GM23338 (cell line): ENCODE results near the gene LMO2.

ENCODE experiments used
- CREB1 ChIP-seq: fragments of 250-450 bp; sonication (Bioruptor Pico); IDR thresholded peaks from 2 replicates; pipeline ENCODE4 v1.5.0; 2020; ENCODE audit warnings: low read depth, mild to moderate bottlenecking, moderate library complexity
- CTCF ChIP-seq, 2 experiments: fragments of 200-600 bp in 1 of 2; sonication (generic) in 1 of 2; conservative IDR thresholded peaks; 2 replicates each; pipeline versions ENCODE4 v1.5.1 to v1.6.1; 2016 to 2017; ENCODE audit warnings: antibody characterized with exemption in 2 of 2, low read depth in 2 of 2, mild to moderate bottlenecking in 2 of 2, moderate library complexity in 1 of 2
- ETS1 ChIP-seq: IDR thresholded peaks from 2 replicates; pipeline ENCODE4 v1.6.1; 2016; ENCODE audit warnings: antibody characterized with exemption
- EZH2 ChIP-seq: fragments of 200-600 bp; sonication (generic); IDR thresholded peaks from one replicate; pipeline ENCODE4 v1.8.0; 2017; ENCODE audit warnings: antibody characterized with exemption, mild to moderate bottlenecking, low read depth; ENCODE audit not compliant: unreplicated experiment
- EZH2phosphoT487 ChIP-seq: fragments of 200-600 bp; sonication (generic); IDR thresholded peaks from one replicate; pipeline ENCODE4 v1.8.1; 2018; ENCODE audit warnings: antibody characterized with exemption; ENCODE audit not compliant: unreplicated experiment
- JUNB ChIP-seq: IDR thresholded peaks from one replicate; pipeline ENCODE4 v1.6.1; 2016; ENCODE audit warnings: antibody characterized with exemption; ENCODE audit not compliant: unreplicated experiment
- NANOG ChIP-seq: IDR thresholded peaks from 2 replicates; pipeline ENCODE4 v1.6.1; 2016; ENCODE audit warnings: antibody characterized with exemption, borderline replicate concordance
- POLR2AphosphoS5 ChIP-seq: IDR thresholded peaks from 2 replicates; pipeline ENCODE4 v1.6.1; 2016; ENCODE audit warnings: antibody characterized with exemption, low read depth
- REST ChIP-seq: IDR thresholded peaks from one replicate; pipeline ENCODE4 v1.6.1; 2018; ENCODE audit warnings: antibody characterized with exemption; ENCODE audit not compliant: unreplicated experiment
- STAT1 ChIP-seq: IDR thresholded peaks from one replicate; pipeline ENCODE4 v1.6.1; 2016; ENCODE audit warnings: antibody characterized with exemption; ENCODE audit not compliant: unreplicated experiment
- ZNF331 ChIP-seq: fragments of 250-450 bp; sonication (Bioruptor Pico); IDR thresholded peaks from 2 replicates; pipeline ENCODE4 v1.5.0; 2020; ENCODE audit warnings: low read depth, mild to moderate bottlenecking, moderate library complexity

GRCh38 chr11:33867996-33868646, 23.8 kb downstream of the LMO2 start:
- no peak for TF ChIP-seq CTCF (conservative IDR thresholded peaks at IDR 0.05; ENCODE audit: low read depth in 2 of 2)
- TF ChIP-seq POLR2AphosphoS5 = no peak
- TF ChIP-seq EZH2phosphoT487 = no peak
- TF ChIP-seq JUNB = no peak
- TF ChIP-seq EZH2 = no peak
- no peak for TF ChIP-seq REST
- TF ChIP-seq ETS1 = no peak
- no peak for TF ChIP-seq ZNF331
- no peak for TF ChIP-seq NANOG
- no peak for TF ChIP-seq CREB1 (CRISPR knock-in tag)
- TF ChIP-seq STAT1 = no peak
